GM06990 (cell line): ENCODE results near the gene BARX1.
"Not testable (repeated sequence)": the region's sequence is repeated elsewhere in the genome, so short reads cannot be mapped to it uniquely, and the experiment has no call there.

ENCODE experiments used
- DNase-seq: peaks from one replicate; pipeline ENCODE4 v3.0.0-alpha.2; 2011; ENCODE audit not compliant: insufficient read length; ENCODE audit errors: extremely low read depth
- H3K27me3 ChIP-seq: replicated peaks from 2 replicates; pipeline ENCODE4 v1.6.0; 2011; ENCODE audit warnings: low read length; ENCODE audit not compliant: control insufficient read depth, insufficient read depth
- H3K36me3 ChIP-seq: 2 replicates; pipeline ENCODE4 v1.5.1; 2011; ENCODE audit warnings: low read length; ENCODE audit not compliant: control insufficient read depth, insufficient read depth
- H3K4me3 ChIP-seq: replicated peaks from 2 replicates; pipeline ENCODE4 v1.5.1; 2011; ENCODE audit warnings: low read depth, mild to moderate bottlenecking, control low read depth, low read length
- CTCF ChIP-seq: IDR thresholded peaks from 2 replicates; pipeline ENCODE4 v1.5.1; 2011; ENCODE audit warnings: low read length, control low read depth, mild to moderate bottlenecking, inconsistent platforms; ENCODE audit not compliant: insufficient read depth, poor library complexity, severe bottlenecking

Gene BARX1

GRCh38 chr9:93946338-93946712, 8.8 kb downstream of the BARX1 start:
- Histone ChIP-seq H3K4me3 (no peak overlapping the region), H3K27me3 (no peaks in the 10 kb centered on the region; the same call in none of the 2 replicates), H3K36me3 (no peaks in the 10 kb centered on the region)
- no peak for TF ChIP-seq CTCF
- DNase-seq: no peak

GRCh38 chr9:93945400-93946337, 9.5 kb downstream of the BARX1 start:
- Histone ChIP-seq H3K27me3 (no peaks in the 10 kb centered on the region; the same call in none of the 2 replicates), H3K36me3 (no peaks in the 10 kb centered on the region), H3K4me3 (no peak overlapping the region)
- TF ChIP-seq CTCF: no peak
- no peak for DNase-seq

- Histone ChIP-seq H3K27me3 (no peaks in the 10 kb centered on the region; the same call in 1 of the 2 replicates), H3K36me3 (no peaks in the 10 kb centered on the region), H3K4me3 (no peak overlapping the region)
- no peak for TF ChIP-seq CTCF
- no peak for DNase-seq
Measured at GRCh38 chr9:93944011-93944410, 11.1 kb downstream of the BARX1 start.

- no peaks in the 10 kb centered on the region; the same call in none of the 2 replicates for H3K27me3 ChIP-seq
- DNase-seq: no peak
- H3K36me3 ChIP-seq: no peaks in the 10 kb centered on the region
- no peak for TF ChIP-seq CTCF
- H3K4me3 ChIP-seq: no peak overlapping the region
Measured at GRCh38 chr9:93942161-93942560, 13.0 kb downstream of the BARX1 start.

GRCh38 chr9:93941493-93941892, 13.7 kb downstream of the BARX1 start:
- DNase-seq: no peak
- H3K4me3 ChIP-seq: no peak overlapping the region
- H3K36me3 ChIP-seq: no peaks in the 10 kb centered on the region
- no peak for TF ChIP-seq CTCF
- H3K27me3 ChIP-seq: no peaks in the 10 kb centered on the region; the same call in none of the 2 replicates

GRCh38 chr9:93940951-93941350, 14.2 kb downstream of the BARX1 start:
- Histone ChIP-seq H3K36me3 (no peaks in the 10 kb centered on the region), H3K4me3 (no peak overlapping the region), H3K27me3 (no peaks in the 10 kb centered on the region; the same call in 1 of the 2 replicates)
- no peak for TF ChIP-seq CTCF
- no peak for DNase-seq

GRCh38 chr9:93939589-93939988, 15.6 kb downstream of the BARX1 start:
- DNase-seq, H3K27me3 ChIP-seq, H3K36me3 ChIP-seq, H3K4me3 ChIP-seq: not testable (repeated sequence)
